ENCODE measurements around the gene PPP1CA. TPM values are rescaled to one million over a fixed set of nuclear protein-coding genes. Genes with fewer than 3 reads are reported as not detected.
"Not testable (repeated sequence)": the region's sequence is repeated elsewhere in the genome, so short reads cannot be mapped to it uniquely, and the experiment has no call there.

The PPP1CA gene
- total and polyA plus RNA-seq, 4 donors: 61.7 to 92.0 (median 72.2) TPM

DNA sequence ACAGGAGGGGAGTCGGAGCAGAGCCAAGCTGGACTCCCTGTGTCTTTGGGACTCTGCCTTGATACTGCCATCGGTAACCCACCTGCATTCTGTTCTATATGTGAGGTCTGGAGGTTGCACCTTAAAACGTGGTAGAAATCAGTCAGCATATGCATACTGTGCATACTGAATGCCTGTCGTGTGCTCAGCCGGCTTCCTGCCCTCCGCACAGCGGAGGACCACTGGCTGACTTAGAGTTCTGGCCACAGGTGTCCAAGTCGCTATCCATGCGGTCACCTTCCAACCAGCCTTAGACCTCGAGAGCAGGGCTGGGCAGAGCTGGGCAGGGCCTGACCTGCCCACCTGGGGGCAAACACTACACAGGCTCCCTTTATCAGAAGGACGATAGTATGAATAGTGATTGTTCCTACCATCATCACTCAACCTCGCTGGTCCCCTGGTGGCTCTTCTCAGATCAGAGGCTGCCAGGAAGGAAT, 6.1 kb upstream of the PPP1CA start:
- intact Hi-C loops (cut with DNase I): no loop called here
- H3K27ac ChIP-seq (ENCODE audit: low read depth in 1 of 2, low read length in 2 of 2): no peak overlapping the region
- no peak for DNase-seq
- H3K27me3 ChIP-seq (ENCODE audit: control insufficient read depth in 1 of 2, insufficient read depth in 2 of 2, low read length in 1 of 2): no peaks in the 10 kb centered on the region
- 58 to 62% methylated on average over 12 of the region's 12 CpGs for WGBS, 2 donors
- H3K9me3 ChIP-seq (ENCODE audit: control insufficient read depth, low read length): no peaks in the 10 kb centered on the region
- H3K4me3 ChIP-seq (ENCODE audit: low read length in 2 of 2): no peak overlapping the region
- no peaks in the 10 kb centered on the region for H3K4me1 ChIP-seq (ENCODE audit: control insufficient read depth in 1 of 2, insufficient read depth in 2 of 2, low read length in 2 of 2)
- ATAC-seq (ENCODE audit: low FRiP score): no peak
- H3K36me3 ChIP-seq (ENCODE audit: control insufficient read depth in 1 of 2, insufficient read depth in 2 of 2, low read length in 1 of 2): no peaks in the 10 kb centered on the region

DNA sequence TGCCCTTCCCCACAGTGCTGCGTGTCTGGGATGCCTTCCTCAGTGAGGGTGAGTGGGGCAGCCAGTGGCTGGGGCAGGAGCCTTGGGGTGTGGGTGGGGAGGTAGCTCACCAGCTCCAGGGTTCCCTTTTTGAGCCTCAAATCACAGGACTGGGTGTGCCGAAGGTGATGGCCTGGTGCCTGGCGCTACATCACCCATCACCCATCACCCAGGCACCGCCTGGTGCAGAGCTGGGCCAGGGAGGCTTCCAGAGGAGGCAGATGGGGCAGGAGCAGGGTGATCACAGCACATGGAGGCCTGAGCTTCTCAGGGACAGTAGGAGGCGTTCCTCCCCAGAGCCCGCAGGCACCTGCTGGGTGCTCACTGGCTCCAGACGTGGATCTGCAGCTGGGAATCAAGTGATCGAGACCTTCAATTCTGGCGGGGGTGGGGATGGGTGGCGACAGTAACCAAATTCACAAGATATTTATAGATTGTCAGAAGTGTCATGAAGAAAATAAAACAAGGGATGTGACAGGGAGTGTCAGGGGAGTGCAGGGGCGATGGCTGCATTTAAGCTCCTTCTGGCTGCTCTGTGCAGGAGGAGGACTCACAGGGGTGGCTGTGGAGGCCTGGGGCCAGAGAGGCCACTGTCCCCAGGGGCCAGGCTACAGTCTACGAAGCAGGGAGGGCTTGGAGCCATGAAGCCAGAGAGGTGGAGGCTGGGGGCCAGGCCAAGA, 5.5 kb upstream of the PPP1CA start:
- Histone ChIP-seq H3K4me1 (ENCODE audit: control insufficient read depth in 1 of 2, insufficient read depth in 2 of 2, low read length in 2 of 2) (no peaks in the 10 kb centered on the region), H3K36me3 (ENCODE audit: control insufficient read depth in 1 of 2, insufficient read depth in 2 of 2, low read length in 1 of 2) (no peaks in the 10 kb centered on the region), H3K27ac (ENCODE audit: low read depth in 1 of 2, low read length in 2 of 2) (no peak overlapping the region), H3K4me3 (ENCODE audit: low read length in 2 of 2) (no peak overlapping the region), H3K27me3 (ENCODE audit: control insufficient read depth in 1 of 2, insufficient read depth in 2 of 2, low read length in 1 of 2) (no peaks in the 10 kb centered on the region), H3K9me3 (ENCODE audit: control insufficient read depth, low read length) (no peaks in the 10 kb centered on the region)
- DNase-seq (peak in 1 of 2 donors; percentile 69), ATAC-seq (ENCODE audit: low FRiP score) (no peak)
- intact Hi-C loops (cut with DNase I): no loop called here
- 40 to 46% methylated on average over 12 of the region's 12 CpGs for WGBS, 2 donors

DNA sequence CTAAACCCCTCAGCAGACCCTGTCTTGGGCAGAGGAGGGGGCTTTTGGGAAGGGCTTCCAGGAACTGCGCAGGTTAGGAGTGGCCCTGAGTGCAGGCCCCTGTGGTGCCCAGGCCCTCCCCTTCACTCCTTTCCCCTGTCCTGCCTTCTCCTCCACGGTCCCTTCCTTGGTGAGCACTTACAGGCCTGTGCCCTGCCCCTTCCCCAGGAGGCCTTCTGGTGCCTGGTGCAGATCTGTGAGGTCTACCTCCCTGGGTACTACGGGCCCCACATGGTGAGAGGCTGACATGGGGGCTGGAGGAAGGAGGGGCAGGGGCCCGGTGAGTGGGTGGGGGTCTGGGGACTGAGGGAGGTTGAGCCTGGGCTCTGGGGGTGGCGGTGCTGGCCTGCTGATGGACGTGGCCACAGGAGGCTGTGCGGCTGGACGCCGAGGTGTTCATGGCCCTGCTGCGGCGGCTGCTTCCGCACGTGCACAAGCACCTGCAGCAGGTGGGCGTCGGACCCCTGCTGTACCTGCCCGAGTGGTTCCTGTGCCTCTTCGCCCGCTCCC, 4.8 kb upstream of the PPP1CA start:
- H3K36me3 ChIP-seq (ENCODE audit: control insufficient read depth in 1 of 2, insufficient read depth in 2 of 2, low read length in 1 of 2): no peaks in the 10 kb centered on the region
- intact Hi-C loops (cut with DNase I): no loop called here
- peak in 1 of 2 donors; percentile 64 for DNase-seq
- H3K4me1 ChIP-seq (ENCODE audit: control insufficient read depth in 1 of 2, insufficient read depth in 2 of 2, low read length in 2 of 2): no peaks in the 10 kb centered on the region
- WGBS, 2 donors: 80% methylated on average over 9 to 18 of the region's 18 CpGs
- H3K9me3 ChIP-seq (ENCODE audit: control insufficient read depth, low read length): no peaks in the 10 kb centered on the region
- H3K27me3 ChIP-seq (ENCODE audit: control insufficient read depth in 1 of 2, insufficient read depth in 2 of 2, low read length in 1 of 2): no peaks in the 10 kb centered on the region
- H3K27ac ChIP-seq (ENCODE audit: low read depth in 1 of 2, low read length in 2 of 2): no peak overlapping the region
- no peak overlapping the region for H3K4me3 ChIP-seq (ENCODE audit: low read length in 2 of 2)
- ATAC-seq (ENCODE audit: low FRiP score): no peak

DNA sequence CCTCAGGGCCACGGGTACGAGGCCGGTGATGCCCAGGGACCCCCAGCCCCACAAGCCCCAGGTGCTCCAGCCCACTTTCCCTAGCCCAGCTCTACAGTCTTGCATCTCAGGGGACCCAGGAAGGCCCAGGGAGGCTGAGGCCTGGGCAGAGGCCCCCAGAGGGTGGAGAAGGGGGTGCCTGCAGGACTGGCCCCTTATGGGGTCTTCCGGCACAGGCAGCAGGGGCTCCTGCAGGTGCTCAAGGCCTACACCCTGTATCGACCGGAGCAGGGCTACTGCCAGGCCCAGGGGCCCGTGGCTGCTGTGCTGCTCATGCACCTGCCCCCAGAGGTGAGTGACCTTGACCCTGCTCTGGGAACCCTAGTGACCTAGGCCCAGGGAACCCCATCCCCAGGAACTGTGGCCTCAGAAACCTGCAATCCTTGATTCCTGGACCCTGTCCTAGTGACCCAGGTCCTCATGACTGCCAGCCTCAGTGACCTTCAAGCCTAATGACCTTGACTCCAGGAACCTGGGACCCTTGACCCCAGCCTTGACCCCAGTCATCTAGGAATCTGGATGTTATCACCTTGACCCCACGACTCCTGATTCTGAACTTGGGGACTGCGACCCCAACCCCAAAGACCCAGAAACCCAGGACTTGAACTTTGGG, 4.2 kb upstream of the PPP1CA start:
- Histone ChIP-seq H3K4me1 (ENCODE audit: control insufficient read depth in 1 of 2, insufficient read depth in 2 of 2, low read length in 2 of 2) (no peaks in the 10 kb centered on the region), H3K27me3 (ENCODE audit: control insufficient read depth in 1 of 2, insufficient read depth in 2 of 2, low read length in 1 of 2) (no peaks in the 10 kb centered on the region), H3K4me3 (ENCODE audit: low read length in 2 of 2) (no peak overlapping the region), H3K27ac (ENCODE audit: low read depth in 1 of 2, low read length in 2 of 2) (no peak overlapping the region), H3K36me3 (ENCODE audit: control insufficient read depth in 1 of 2, insufficient read depth in 2 of 2, low read length in 1 of 2) (no peaks in the 10 kb centered on the region), H3K9me3 (ENCODE audit: control insufficient read depth, low read length) (no peaks in the 10 kb centered on the region)
- ATAC-seq (ENCODE audit: low FRiP score) (no peak), DNase-seq (no peak)
- WGBS, 2 donors: 82 to 87% methylated on average over 9 of the region's 9 CpGs
- intact Hi-C loops (cut with DNase I): no loop called here

DNA sequence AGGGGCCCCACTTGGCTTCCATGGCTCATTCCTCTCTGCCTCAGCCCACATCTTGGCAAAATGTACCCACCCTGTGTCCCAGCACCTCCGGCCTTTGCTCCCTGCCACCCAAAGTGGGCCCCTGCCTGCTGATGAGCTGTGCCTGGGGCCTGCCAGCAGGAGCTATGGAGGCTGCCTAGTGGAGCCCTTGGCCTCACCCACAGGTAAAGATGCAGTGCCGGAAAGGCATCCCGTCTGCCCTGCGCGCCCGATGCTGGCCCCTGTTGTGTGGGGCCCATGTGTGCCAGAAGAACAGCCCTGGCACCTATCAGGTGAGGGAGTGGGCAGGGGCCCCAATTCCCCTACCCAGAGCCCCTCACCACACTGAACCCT, 3.5 kb upstream of the PPP1CA start:
- H3K36me3 ChIP-seq (ENCODE audit: control insufficient read depth in 1 of 2, insufficient read depth in 2 of 2, low read length in 1 of 2): no peaks in the 10 kb centered on the region
- intact Hi-C loops (cut with DNase I): no loop called here
- no peak overlapping the region for H3K4me3 ChIP-seq (ENCODE audit: low read length in 2 of 2)
- WGBS, 2 donors: 80 to 83% methylated on average over 6 of the region's 6 CpGs
- no peaks in the 10 kb centered on the region for H3K9me3 ChIP-seq (ENCODE audit: control insufficient read depth, low read length)
- no peak overlapping the region for H3K27ac ChIP-seq (ENCODE audit: low read depth in 1 of 2, low read length in 2 of 2)
- DNase-seq (no peak), ATAC-seq (ENCODE audit: low FRiP score) (no peak)
- no peaks in the 10 kb centered on the region for H3K27me3 ChIP-seq (ENCODE audit: control insufficient read depth in 1 of 2, insufficient read depth in 2 of 2, low read length in 1 of 2)
- H3K4me1 ChIP-seq (ENCODE audit: control insufficient read depth in 1 of 2, insufficient read depth in 2 of 2, low read length in 2 of 2): no peaks in the 10 kb centered on the region

DNA sequence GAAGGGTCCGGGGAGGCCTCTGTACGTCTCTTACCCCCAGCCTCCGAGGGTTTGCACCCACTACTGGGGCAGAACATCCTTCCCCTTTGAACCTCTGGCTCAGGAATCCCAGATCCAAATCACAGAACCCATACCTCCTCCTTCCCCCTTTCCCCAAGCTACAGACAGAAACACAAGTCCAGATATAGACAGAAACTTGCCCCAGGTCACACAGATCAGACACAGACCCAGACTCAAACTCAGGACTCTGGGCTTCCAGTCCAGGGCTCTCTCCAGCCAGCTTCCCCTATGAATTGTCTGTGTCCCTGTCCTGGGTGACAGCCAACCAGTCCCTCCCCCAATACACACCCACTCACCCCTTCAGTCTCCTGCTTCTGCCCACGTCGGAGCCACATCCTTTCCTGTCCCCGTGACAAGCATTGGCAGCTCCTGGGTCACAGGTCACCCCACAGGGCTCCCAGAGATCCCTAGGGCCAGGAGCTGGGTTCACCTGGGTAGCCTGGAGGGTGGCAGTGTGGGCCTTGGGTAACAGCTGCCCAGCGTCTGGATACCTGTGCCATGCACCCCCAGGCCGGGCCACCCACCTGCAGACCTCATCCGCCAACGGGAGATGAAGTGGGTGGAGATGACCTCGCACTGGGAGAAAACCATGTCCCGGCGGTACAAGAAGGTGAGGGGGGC, 3.0 kb upstream of the PPP1CA start:
- H3K27ac ChIP-seq (ENCODE audit: low read depth in 1 of 2, low read length in 2 of 2): no peak overlapping the region
- no peak overlapping the region for H3K4me3 ChIP-seq (ENCODE audit: low read length in 2 of 2)
- no peaks in the 10 kb centered on the region for H3K4me1 ChIP-seq (ENCODE audit: control insufficient read depth in 1 of 2, insufficient read depth in 2 of 2, low read length in 2 of 2)
- no peaks in the 10 kb centered on the region for H3K36me3 ChIP-seq (ENCODE audit: control insufficient read depth in 1 of 2, insufficient read depth in 2 of 2, low read length in 1 of 2)
- no peak for ATAC-seq (ENCODE audit: low FRiP score)
- H3K27me3 ChIP-seq (ENCODE audit: control insufficient read depth in 1 of 2, insufficient read depth in 2 of 2, low read length in 1 of 2): no peaks in the 10 kb centered on the region
- intact Hi-C loops (cut with DNase I): loop anchor here (5.0 kb wide), 2 partner anchors 63 to 178 kb away; partner anchors contain the start of genes TMEM134 (in 2 of the 2) and GSTP1 (in 1 of the 2)
- DNase-seq: no peak
- no peaks in the 10 kb centered on the region for H3K9me3 ChIP-seq (ENCODE audit: control insufficient read depth, low read length)
- 61 to 65% methylated on average over 13 of the region's 13 CpGs for WGBS, 2 donors

DNA sequence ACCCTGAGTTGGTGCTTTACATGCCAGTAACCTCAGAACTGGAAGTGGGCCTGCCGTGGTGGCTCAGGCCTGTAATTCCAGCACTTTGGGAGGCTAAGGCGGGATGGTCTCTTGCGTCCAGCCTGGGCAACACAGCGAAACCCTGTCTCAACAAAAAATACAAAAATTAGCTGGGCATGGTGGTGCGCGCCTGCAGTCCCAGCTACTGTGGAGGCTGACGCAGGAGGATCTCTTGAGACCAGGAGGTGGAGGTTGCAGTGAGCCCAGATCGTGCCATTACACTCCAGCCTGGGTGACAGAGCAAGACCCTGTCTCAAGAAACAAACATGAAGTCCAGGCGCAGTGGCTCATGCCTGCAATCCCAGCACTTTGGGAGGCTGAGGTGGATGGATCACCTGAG, 1.4 kb upstream of the PPP1CA start:
- ATAC-seq (ENCODE audit: low FRiP score); H3K27ac ChIP-seq (ENCODE audit: low read depth in 1 of 2, low read length in 2 of 2); H3K9me3 ChIP-seq (ENCODE audit: control insufficient read depth, low read length); H3K4me1 ChIP-seq (ENCODE audit: control insufficient read depth in 1 of 2, insufficient read depth in 2 of 2, low read length in 2 of 2); H3K4me3 ChIP-seq (ENCODE audit: low read length in 2 of 2); DNase-seq; H3K36me3 ChIP-seq (ENCODE audit: control insufficient read depth in 1 of 2, insufficient read depth in 2 of 2, low read length in 1 of 2); H3K27me3 ChIP-seq (ENCODE audit: control insufficient read depth in 1 of 2, insufficient read depth in 2 of 2, low read length in 1 of 2): not testable (repeated sequence)
- intact Hi-C loops (cut with DNase I): loop anchor here (5.0 kb wide), 2 partner anchors 64 to 179 kb away; partner anchors contain the start of genes TMEM134 (in 2 of the 2) and GSTP1 (in 1 of the 2)
- 96 to 98% methylated on average over 9 of the region's 9 CpGs for WGBS, 2 donors

DNA sequence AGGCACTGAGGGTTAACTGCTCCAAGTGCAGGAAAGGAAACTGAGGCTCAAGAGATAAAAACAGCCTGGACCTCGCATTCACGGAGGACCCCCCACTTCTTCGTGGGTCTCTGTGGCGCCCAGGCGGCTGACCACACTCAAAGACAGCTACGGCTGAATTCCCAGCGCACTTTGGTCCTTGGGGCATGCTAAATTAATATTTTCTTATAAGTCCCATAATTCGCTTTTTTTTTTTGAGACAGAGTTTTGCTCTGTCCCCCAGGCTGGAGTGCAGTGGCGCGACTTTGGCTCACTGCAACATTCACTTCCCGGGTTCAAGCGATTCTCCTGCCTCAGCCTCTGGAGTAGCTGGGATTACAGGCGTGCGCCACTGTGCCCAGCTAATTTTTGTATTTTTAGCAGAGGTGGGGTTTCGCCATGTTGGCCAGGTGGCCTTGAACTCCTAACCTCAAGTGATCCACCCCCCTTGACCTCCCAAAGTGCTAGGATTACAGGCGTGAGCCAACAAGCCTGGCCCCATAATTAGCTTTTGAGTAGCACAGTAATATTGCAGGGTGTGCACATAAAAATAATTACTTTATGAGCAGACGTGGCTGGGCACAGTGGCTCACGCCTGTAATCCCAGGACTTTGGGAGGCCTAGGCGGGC, 658 bp upstream of the PPP1CA start:
- not testable (repeated sequence) for ATAC-seq (ENCODE audit: low FRiP score); H3K27me3 ChIP-seq (ENCODE audit: control insufficient read depth in 1 of 2, insufficient read depth in 2 of 2, low read length in 1 of 2); DNase-seq; H3K36me3 ChIP-seq (ENCODE audit: control insufficient read depth in 1 of 2, insufficient read depth in 2 of 2, low read length in 1 of 2); H3K4me1 ChIP-seq (ENCODE audit: control insufficient read depth in 1 of 2, insufficient read depth in 2 of 2, low read length in 2 of 2); H3K4me3 ChIP-seq (ENCODE audit: low read length in 2 of 2); H3K9me3 ChIP-seq (ENCODE audit: control insufficient read depth, low read length)
- intact Hi-C loops (cut with DNase I): loop anchor here (5.0 kb wide), 2 partner anchors 65 to 180 kb away; partner anchors contain the start of genes TMEM134 (in 2 of the 2) and GSTP1 (in 1 of the 2)
- 56 to 60% methylated on average over 19 of the region's 19 CpGs for WGBS, 2 donors
- H3K27ac ChIP-seq (ENCODE audit: low read depth in 1 of 2, low read length in 2 of 2): peak overlapping the region in 1 of 2 donors; percentile 66
